Tongue (tissue), 2 donors: Measurements from ENCODE around the gene KDM6A. TPM values are rescaled to one million over a fixed set of nuclear protein-coding genes. Genes with fewer than 3 reads are reported as not detected.
"Not testable (repeated sequence)": the region's sequence is repeated elsewhere in the genome, so short reads cannot be mapped to it uniquely, and the experiment has no call there.

ENCODE experiments used
- DNase-seq: peaks from one replicate; pipeline ENCODE4 v3.0.0-alpha.2; 2015
- total RNA-seq: library from RNA; depleted of rRNA; stranded (reverse); fragments of >200 nt; gene quantifications from one replicate; pipeline ENCODE4 v1.2.3, GENCODE V29; 2014

The KDM6A gene
- 53.3 TPM for total RNA-seq

- DNase-seq, result peak; percentile 97
Measured at GRCh38 chrX:44872821-44873414, at the start of gene KDM6A. Gene KDM6A, plus strand, starts transcription at chrX:44873188. Its CDS starts 364 bp downstream, at chrX:44873552.

GRCh38 chrX:44823193-44823592, 49.8 kb upstream of the KDM6A start:
- not testable (repeated sequence) for DNase-seq

- DNase-seq, result no peak
Measured at GRCh38 chrX:44828008-44828605, 44.9 kb upstream of the KDM6A start.

DNA sequence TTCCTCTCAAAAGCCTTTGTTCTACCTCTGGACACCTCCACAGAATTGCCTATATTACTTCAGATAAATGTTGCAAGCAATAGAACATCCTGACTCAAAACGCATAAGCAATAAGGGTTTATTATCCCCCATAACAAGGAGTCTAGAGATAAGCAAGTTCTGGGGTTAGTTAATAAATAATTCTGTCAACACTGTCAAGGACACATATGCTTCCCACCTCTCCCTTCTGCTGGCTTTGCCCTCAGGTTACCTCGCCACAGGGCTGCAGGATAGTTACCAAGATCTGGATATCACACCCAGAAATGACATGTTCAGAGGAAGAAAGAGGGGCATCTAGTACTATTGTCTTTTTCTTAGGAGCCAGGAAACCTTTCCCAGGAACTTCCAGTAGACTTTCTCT, 43.2 kb upstream of the KDM6A start:
- no peak for DNase-seq

GRCh38 chrX:44842550-44843317, 30.3 kb upstream of the KDM6A start:
- DNase-seq, result no peak

GRCh38 chrX:44843318-44843702, 29.7 kb upstream of the KDM6A start:
- DNase-seq, result no peak

DNA sequence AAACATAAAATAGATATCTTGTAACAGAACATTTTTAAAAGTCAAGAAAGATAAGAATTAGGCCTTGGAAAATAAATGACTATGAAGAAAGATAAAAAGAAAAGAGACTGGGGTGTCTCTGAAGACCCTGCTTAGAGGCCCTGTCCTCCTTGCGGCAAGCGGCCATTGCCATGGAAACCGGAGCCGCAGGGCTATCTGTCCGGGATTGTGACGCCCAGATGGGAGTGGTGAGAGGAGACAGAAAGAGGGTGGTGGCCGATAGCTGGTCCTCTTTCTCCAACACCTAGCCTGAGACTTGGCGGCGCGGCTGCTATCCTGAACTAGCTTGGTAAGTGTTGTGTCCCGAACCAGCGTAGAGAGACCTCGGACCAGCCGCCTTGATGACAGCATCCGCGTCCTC, 29.2 kb upstream of the KDM6A start, which contains the start of gene DUSP21:
Gene DUSP21 (plus strand): TSS at position 269 of the 400 bp plus-strand sequence. CDS start 112 bp downstream, at position 381.
- DNase-seq, result no peak

DNA sequence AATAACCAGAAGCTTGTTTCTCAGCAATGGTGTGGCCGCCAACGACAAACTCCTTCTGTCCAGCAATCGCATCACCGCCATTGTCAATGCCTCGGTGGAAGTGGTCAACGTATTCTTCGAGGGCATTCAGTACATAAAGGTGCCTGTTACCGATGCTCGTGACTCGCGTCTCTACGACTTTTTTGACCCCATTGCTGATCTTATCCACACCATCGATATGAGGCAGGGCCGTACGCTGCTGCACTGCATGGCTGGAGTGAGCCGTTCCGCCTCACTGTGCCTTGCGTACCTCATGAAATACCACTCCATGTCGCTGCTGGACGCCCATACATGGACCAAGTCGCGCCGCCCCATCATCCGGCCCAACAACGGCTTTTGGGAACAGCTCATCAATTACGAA, 28.8 kb upstream of the KDM6A start:
- no peak for DNase-seq

- not testable (repeated sequence) for DNase-seq
Measured at GRCh38 chrX:44850891-44851290, 22.1 kb upstream of the KDM6A start.

- peak; percentile 4 for DNase-seq
Measured at GRCh38 chrX:44871114-44871645, 1.8 kb upstream of the KDM6A start.

- peak; percentile 55 for DNase-seq
Measured at GRCh38 chrX:44871931-44872820, 812 bp upstream of the KDM6A start.

DNA sequence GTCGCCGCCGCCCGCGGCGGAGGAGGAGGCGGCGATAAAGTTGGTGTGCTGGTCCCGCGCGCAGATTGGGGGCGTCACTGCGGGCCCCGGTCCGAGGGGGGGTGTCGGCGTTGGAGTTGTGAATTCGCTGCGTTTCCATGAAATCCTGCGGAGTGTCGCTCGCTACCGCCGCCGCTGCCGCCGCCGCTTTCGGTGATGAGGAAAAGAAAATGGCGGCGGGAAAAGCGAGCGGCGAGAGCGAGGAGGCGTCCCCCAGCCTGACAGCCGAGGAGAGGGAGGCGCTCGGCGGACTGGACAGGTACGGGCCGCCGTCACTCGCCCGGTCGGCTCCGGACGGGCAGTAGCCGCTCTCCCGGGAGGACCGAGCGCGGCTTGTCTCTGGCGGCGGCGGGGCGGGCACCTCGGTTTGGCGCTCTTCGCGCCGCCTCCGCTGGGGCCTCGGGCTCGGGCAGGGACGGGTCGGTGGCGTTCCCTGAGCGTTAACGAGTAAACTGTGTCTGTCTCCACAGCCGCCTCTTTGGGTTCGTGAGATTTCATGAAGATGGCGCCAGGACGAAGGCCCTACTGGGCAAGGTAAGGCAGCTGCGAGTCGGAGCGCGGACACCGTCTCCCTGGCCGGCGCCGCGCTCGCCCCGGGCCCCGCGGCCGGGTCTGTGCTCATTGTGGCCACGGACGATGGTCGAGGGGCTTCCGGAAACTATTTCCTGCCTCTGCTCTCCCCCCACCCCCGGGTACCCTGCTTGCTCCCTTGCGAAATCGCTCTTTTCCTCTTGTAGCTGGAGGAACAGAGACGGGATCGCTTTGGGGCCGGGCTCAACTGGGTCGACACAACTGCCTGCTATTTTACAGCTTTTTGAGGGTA, 658 bp downstream of the KDM6A start:
- DNase-seq, result peak; percentile 63

DNA sequence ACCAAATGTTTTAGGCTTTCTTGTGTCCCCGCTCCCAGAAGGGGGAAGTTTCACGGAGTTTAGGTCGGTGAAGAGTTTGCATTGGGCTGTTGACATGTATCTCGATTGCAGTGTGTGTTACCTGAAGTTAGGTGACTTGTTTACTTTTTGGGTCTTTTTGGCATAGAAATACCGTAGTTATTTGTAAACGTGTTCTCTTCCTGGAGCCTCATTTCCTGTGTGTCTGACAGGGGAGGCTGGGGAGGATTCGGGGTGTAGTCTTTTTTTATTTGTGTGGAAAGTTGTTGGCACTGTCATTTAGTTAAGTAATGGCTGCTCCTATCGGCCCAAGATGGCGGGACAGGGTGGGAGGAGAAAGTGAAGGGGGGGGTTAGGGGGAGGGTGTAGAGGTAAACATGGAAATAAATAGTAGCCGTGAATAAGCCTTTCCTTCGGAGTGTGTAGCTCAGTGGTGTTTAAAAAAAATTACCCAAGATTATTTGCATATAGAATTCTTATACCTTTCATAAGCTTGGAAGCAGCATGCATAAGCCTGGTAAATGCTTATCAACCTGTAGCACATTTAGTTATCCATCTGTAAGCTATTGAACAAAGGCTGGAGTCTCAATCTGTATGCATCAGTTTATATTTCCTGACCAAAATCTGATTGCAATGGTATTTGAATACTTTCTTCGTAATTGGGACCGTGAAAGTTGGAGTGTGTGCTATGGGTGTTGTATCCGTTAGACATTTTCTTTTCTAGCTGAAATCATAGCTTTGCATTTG, 1.6 kb downstream of the KDM6A start:
- peak; percentile 58 for DNase-seq

GRCh38 chrX:44875185-44875489, 2.1 kb downstream of the KDM6A start:
- no peak for DNase-seq

DNA sequence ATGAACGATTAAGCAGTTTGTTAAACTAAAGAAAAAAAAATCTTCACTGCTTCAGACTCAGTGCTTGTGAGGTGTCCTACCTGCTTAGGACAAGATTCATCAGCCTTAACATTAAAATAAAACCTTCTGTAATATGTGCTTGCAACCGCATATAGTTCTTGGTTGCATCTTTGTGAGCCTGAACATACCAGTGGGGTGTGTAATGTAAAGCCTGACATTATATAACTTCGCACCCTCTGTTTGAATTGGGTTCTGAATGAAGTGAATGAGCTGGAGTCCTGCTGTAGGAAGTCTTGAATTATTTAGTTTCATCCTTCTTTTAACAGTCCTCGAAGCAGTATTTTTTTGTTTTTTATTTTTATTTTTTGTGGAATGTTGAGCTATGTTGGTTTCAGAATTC, 3.1 kb downstream of the KDM6A start:
- DNase-seq, result peak; percentile 3

DNA sequence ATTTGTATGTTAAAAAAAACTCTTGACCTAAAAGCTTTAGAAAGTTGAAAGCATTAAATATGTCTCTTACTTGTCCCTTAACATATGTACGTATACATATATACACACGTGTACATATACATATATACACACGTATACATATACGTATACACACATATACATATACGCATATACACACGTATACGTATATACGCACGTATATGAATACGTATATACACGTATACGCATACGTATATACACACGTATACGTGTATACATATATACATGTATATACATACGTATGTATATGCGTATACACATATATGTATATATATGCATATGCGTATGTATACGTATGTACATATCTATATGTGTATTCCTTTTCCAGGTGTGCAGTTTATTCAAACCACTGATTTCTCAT, 3.8 kb downstream of the KDM6A start:
- no peak for DNase-seq

GRCh38 chrX:44878780-44879179, 5.8 kb downstream of the KDM6A start:
- no peak for DNase-seq

DNA sequence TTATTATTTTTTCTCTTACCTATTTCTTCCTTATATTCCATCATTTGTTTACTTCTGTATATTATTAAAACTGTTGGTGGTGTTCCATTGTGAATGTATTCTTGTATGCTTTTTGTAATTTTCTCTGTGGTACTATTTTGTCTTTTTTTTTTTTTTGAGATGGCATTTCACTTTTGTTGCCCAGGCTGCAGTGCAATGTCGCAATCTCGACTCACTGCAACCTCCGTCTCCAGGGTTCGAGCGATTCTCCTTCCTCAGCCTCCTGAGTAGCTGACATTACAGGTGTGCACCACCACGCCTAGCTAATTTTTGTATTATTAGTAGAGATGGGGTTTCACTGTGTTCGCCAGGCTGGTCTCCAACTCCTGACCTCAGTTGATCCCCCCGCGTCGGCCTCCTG, 8.6 kb downstream of the KDM6A start:
- no peak for DNase-seq

GRCh38 chrX:44882635-44883034, 9.6 kb downstream of the KDM6A start:
- DNase-seq, result no peak

GRCh38 chrX:44884944-44885343, 12.0 kb downstream of the KDM6A start:
- no peak for DNase-seq

DNA sequence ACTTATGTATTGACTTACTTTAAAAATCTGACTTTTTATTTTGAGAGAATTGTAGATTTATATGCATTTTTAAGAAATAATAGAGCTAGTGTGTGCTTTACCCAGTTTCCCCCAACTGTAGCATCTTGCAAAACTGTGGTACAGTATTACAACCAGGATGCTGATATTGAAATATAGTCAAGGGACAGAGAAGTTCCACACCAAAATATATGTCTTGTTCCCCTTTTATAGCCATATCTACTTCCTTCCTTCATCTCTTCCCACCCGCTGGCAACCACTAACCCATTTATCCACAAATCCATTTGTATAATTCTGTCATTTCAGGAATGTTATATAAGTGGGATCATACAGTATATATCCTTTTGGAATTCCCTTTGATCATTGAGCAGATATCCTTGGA, 16.8 kb downstream of the KDM6A start:
- DNase-seq, result no peak
